RPMI7951 (cell line): Measurements from ENCODE around the gene EPHA10. TPM values are rescaled to one million over a fixed set of nuclear protein-coding genes. Genes with fewer than 3 reads are reported as not detected.
"Not testable (repeated sequence)": the region's sequence is repeated elsewhere in the genome, so short reads cannot be mapped to it uniquely, and the experiment has no call there.

Experiments
- DNase-seq: peaks from one replicate; pipeline ENCODE4 v3.0.0-alpha.2; 2012; ENCODE audit warnings: low read depth
- total RNA-seq: library from RNA; depleted of rRNA; stranded (reverse); fragments of >200 nt; shearing (Covaris generic); gene quantifications from 2 replicates; pipeline ENCODE4 v1.2.3, GENCODE V29; 2014

Gene EPHA10
- total RNA-seq, 1 experiment from 2014 or later: not detected

GRCh38 chr1:37771440-37771839 is 6.5 kb upstream of the EPHA10 start:
- DNase-seq: not testable (repeated sequence)

- no peak for DNase-seq
Observed at GRCh38 chr1:37767488-37767887, 2.6 kb upstream of the EPHA10 start.

DNA sequence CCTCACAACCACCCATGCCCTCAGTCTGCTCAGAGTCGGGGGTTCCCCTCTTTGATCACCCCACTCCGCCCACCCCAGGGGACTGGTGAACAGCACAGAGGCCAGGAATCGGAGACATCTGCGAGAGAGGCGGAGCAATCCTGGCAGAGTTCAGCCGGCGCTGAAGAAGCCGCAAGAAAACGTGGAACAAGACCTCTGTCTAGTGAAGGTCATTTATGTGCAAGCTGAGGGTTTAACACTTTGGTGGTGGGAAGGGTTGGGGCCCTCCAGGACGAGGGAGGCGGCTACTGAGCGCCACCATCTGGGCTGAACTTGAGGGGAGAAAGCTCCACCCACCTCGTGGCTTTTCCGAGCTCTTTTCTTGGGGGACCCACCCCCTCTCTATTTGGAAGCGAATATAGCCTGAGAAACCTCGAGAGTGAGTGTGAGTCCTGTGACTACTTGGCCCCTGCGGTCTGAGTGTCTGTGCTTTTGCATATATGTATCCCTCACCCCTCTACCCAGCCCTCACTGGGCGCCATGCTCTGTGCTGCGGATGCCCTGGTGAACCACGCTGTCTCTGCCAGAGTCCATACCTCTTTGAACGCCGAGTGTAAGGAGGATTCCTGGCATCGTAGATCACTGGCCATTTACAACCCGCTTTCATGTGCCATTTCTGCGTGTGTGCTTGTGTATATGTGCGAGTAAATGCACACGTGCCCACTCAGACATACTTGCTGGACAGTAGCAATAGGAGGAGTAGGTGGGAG is 1.2 kb upstream of the EPHA10 start:
- DNase-seq: no peak

GRCh38 chr1:37764414-37764825 is 500 bp downstream of the EPHA10 start:
- peak; percentile 33 for DNase-seq

GRCh38 chr1:37763791-37764413 is 1.0 kb downstream of the EPHA10 start:
- DNase-seq: no peak

DNA sequence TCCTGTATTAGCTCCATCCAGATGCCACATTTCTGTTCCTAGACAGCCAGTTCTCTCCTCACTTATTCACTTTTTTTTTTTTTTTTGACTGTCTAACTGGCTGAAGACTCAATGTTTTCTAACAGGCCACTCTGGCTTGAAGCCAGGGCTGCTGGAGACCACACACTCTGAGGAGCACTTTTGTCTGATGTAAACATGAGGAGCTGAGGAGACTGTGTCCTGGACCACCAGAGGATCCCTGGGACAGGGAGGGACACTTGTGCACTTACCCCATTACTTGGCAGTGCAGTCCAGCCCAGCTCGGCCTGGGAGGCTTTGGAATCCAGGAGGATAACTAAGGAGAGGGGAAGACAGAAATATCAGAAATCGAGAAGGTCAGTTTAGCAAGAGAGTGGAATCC is 2.4 kb downstream of the EPHA10 start:
- no peak for DNase-seq

GRCh38 chr1:37761416-37762095 is 3.4 kb downstream of the EPHA10 start:
- DNase-seq: no peak

GRCh38 chr1:37759451-37759850 is 5.5 kb downstream of the EPHA10 start:
- no peak for DNase-seq

DNA sequence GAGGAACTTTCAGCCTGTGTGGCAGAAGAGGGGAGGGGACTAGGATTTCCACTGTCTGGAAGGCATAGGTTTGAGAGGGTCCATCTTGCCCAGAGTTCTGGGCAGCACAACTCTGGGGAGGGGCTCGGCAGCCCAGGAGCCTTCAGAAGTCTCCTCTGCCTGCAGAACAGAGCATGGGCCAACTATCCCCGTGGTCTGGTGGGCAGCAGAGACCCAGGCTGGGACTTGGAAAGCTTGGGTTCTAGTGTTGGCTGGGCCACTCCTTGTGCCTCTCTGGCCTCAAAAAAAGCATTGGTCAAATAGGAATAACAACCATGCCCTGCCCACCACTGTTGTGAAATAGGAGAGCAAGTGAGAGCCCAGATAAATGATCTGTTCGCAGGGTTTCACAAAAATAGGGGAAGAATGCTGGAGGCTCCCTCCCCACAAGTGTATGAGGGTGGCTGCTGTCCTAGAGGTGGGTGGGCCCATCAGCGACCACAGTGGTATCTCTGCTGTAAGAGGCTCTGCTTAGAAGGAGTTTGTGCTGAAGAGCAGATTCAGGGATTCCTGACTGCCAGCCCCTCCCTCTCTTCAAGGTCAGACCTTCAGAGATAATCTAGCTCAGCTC is 8.9 kb downstream of the EPHA10 start:
- no peak for DNase-seq

DNA sequence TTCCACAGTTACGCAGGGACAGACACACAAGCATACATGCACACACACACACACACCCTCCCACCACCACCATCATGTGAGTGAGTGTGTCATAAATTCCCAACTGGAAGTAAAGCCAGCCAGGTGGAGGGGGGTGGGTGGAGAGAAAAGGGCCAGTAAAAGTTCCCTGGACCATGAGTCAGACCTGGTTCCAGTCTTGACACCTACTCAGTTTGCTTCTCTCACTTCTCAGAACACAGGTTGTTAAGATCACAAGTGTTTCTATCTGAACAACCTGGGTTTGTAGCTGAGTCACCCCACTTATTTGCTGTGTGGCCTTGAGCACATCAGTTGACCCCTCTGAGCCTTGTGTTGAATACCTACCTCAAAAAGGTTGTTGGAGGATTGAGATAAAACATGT is 9.6 kb downstream of the EPHA10 start:
- DNase-seq: no peak

DNA sequence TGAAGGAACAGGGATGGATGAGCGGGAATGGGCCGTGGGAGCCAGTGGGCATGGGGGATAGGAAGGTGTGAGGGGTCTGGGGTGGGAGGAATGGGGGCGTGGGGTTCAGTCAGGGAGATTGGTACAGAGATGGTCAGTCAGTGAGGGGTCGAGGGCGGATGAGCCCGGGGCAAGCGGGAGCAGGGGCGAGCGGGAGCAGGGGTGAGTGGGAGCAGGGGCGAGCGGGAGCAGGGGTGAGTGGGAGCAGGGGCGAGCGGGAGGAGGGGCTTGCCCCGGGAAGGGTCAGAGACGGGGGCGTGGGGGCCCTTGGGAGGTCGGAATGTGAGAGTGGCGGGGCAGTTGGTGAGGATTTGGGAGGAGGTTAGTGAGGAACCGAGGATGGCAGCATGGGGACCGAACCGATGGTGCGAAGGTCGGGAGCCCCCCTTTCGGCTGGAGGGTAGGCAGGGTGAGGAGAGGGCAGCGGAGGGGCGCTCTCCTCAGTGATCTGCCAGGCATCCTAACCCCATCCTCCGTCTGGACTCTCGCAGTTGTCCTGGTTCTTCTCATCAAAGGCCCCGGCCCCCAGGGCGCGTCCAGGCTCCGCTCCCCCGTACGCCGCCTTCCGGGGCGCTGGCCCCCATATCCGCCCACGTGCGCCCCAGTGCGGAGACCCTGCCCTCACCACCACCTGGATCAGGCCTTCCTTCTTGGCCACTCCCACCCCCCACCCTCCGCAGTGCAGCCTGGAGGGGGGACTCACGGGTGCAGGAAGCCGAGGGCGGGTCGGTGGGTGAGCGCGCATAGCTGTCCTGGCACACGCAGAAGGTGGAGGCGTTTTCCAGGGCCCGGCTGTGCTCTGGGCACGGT is 11.2 kb downstream of the EPHA10 start:
- DNase-seq: no peak

DNA sequence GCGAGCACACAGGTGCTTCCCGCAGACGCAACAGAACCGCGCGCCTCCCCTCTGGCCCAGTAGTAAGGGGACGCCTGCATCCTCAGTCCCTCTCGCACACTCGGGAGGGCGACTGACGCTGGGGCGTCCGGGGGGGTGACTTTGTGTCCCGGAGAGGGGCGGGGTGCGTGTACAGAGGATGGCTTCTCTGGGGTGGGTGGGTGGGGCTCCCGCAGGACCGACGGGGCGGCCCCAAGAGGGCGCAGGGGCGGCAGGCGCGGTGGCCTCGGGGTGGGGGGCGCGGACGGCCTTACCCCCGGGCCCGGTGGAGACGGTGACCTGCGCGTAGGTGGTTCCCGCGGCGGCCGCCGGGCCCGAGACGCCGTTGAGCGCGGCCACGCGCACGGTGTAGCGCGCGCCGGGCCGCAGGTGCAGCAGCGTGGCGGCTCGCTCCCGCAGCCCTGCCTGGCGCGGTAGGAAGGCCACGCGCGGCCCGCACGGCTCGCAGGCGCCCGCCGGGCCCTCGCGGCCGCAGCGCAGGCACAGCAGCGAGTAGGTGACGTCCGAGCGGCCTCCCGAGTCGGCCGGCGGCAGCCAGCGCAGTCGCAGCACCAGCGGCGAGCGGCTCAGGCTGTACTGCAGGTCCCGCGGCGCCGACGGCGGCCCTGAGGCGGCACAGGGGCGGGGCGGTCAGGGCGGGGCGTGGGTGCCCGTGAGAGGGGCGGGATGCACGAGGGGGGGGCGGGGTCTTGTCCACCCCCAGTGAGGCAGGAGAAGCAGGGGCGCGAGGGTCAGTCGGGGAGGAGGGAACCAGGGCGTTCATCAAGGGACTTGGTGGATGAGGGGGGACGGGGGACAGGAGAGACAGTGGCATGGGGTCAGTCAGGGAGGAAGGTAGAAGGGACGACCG is 12.1 kb downstream of the EPHA10 start:
- no peak for DNase-seq

- DNase-seq: no peak
Observed at GRCh38 chr1:37752213-37752582, 12.7 kb downstream of the EPHA10 start.

DNA sequence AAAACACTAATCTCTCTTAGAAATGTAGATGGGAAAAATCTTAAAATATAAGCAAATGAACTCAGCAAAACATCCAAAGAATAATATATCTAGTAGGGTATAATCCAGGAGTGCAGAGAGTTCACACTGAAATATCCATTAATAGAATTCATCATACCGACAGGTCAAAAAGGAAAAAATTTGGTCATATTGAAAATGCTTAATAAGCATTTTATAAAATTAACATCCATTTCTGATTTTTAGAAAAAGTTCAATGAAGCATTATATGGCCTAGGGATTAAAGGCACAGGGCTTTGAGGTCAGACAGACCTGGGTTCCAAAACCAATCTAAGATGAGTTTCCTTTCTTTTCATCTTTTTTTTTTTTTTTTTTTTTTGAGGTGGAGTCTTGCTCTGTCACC is 16.4 kb downstream of the EPHA10 start:
- DNase-seq: no peak

- no peak for DNase-seq
Observed at GRCh38 chr1:37746806-37747205, 18.1 kb downstream of the EPHA10 start.

DNA sequence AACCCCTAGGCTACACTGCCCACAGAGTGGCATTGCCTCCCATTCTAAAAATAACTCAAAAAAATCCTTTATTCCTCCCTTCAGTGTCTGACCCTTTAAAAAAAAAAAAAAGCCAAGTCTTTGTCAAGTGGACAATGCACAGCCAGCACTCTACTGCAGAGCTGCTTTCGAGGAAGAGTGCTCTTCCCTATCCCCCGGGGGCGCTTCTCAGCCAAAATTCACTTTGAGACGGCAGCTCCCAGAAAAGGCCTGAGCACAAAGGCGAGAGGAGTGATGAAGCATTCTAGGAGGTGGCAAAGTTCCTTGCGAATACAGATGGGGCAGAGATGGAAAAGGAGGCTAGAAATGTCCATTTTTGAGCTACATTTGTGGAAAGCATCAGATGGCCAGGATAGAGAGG is 23.3 kb downstream of the EPHA10 start:
- DNase-seq: no peak

DNA sequence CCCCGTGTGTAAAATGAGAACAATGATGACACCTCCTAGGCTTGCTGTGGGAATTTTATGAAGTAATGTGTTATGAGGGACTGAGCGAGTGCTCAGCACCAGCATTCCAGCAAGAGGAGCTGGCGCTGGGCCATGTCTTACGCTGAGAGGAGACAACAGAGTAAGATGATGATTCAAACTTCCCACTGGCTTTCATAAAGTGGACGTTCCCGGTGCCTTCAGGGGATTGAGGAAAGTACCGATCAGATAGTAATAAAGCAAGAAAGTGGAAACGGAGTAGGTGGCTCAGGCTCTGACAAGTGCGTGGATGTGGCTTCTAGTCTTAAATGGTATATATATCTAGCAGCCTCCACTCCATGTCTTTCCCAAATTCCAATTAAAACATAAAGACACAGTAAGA is 23.8 kb downstream of the EPHA10 start:
- DNase-seq: peak; percentile 73

GRCh38 chr1:37739222-37739621 is 25.7 kb downstream of the EPHA10 start:
- DNase-seq: peak; percentile 14

DNA sequence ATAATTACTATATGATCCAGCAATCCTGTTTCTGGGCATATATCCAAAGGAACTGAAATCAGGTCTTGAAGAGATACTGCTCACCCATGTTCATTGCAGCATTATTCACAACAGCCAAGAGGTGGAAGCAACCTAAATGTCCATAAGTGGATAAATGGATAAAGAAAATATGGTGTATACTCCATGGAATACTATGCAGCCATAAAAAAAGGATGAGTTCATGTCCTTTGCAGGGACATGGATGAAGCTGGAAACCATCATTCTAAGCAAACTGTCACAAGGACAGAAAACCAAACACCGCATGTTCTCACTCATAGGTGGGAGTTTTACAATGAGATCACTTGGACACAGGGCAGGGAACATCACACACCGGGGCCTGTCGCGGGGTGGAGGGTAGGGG is 26.3 kb downstream of the EPHA10 start:
- DNase-seq: not testable (repeated sequence)

DNA sequence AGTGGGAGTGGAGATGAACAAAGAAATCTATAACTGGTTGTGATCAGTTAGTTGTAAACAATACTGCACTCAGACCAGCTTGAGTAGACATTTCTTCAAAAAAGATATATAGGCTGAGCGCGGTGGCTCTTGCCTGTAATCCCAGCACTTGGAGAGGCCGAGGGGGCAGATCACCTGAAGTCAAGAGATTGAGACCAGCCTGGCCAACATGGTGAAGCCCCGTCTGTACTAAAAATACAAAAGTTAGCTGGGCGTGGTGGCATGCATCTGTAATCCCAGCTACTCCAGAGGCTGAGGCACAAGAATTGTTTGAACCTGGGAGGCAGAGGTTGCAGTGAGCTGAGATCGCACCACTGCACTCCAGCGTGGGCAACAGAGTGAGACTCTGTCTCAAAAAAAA is 26.9 kb downstream of the EPHA10 start:
- DNase-seq: not testable (repeated sequence)
